C4-2B (cell line): Measurements from ENCODE around the gene NAGK.
"Not testable (repeated sequence)": the region's sequence is repeated elsewhere in the genome, so short reads cannot be mapped to it uniquely, and the experiment has no call there.

ENCODE experiments used
- H3K27ac ChIP-seq: fragments of 450-650 bp; 2 replicates; pipeline ENCODE4 v1.5.1; 2017
- CTCF ChIP-seq: fragments of 450-650 bp; conservative IDR thresholded peaks from 2 replicates; pipeline ENCODE4 v1.5.1; 2017; ENCODE audit warnings: mild to moderate bottlenecking
- ZFX ChIP-seq: fragments of 450-650 bp; IDR thresholded peaks from 2 replicates; pipeline ENCODE4 v1.6.1; 2017

Gene NAGK

GRCh38 chr2:71078624-71079023 is 10.2 kb downstream of the NAGK start:
- TF ChIP-seq ZFX: no peak
- H3K27ac ChIP-seq: no peak overlapping the region

- no peak overlapping the region for H3K27ac ChIP-seq
- TF ChIP-seq ZFX (no peak), CTCF (no peak)
These were observed 14.2 kb downstream of the NAGK start for GRCh38 chr2:71082402-71083252.

- H3K27ac ChIP-seq: not testable (repeated sequence)
These were observed 14.8 kb downstream of the NAGK start for GRCh38 chr2:71083297-71083696.

- not testable (repeated sequence) for H3K27ac ChIP-seq
These were observed 15.4 kb downstream of the NAGK start for GRCh38 chr2:71083752-71084312.

- H3K27ac ChIP-seq: not testable (repeated sequence)
These were observed 17.0 kb downstream of the NAGK start for GRCh38 chr2:71085325-71086003.

- H3K27ac ChIP-seq: not testable (repeated sequence)
These were observed 21.0 kb downstream of the NAGK start for GRCh38 chr2:71089475-71089874.

- not testable (repeated sequence) for H3K27ac ChIP-seq
These were observed 23.4 kb downstream of the NAGK start for GRCh38 chr2:71091808-71092207.

- not testable (repeated sequence) for H3K27ac ChIP-seq
These were observed 24.2 kb downstream of the NAGK start for GRCh38 chr2:71092491-71093260.

- TF ChIP-seq ZFX (no peak), CTCF (peak; percentile 79)
- no peak overlapping the region for H3K27ac ChIP-seq
These were observed 31.9 kb downstream of the NAGK start for GRCh38 chr2:71100195-71100964.

- TF ChIP-seq CTCF: no peak
- TF ChIP-seq ZFX: no peak
- no peak overlapping the region for H3K27ac ChIP-seq
These were observed 33.2 kb downstream of the NAGK start for GRCh38 chr2:71101656-71102055.
